Mesothelial cell of epicardium (in vitro differentiated cells): Measurements from ENCODE around the gene TENT5C. TPM values are rescaled to one million over a fixed set of nuclear protein-coding genes. Genes with fewer than 3 reads are reported as not detected.

Experiments
- DNase-seq, 2 experiments: peaks; one replicate each; pipeline ENCODE4 v3.0.0; 2021; ENCODE audit warnings: low spot score in 2 of 2; ENCODE audit not compliant: unreplicated experiment in 2 of 2
- H3K27ac Mint-ChIP-seq: 2 replicates; pipeline ENCODE4 v1.8.0; 2021; ENCODE audit warnings: mixed read lengths
- H3K27me3 Mint-ChIP-seq: 2 replicates; pipeline ENCODE4 v1.8.0; 2021; ENCODE audit warnings: low read depth, mixed read lengths
- H3K36me3 Mint-ChIP-seq: 2 replicates; pipeline ENCODE4 v1.8.0; 2021; ENCODE audit warnings: mixed read lengths
- H3K4me1 Mint-ChIP-seq: 2 replicates; pipeline ENCODE4 v1.8.0; 2021; ENCODE audit warnings: mixed read lengths
- H3K4me3 Mint-ChIP-seq: 2 replicates; pipeline ENCODE4 v1.8.0; 2021; ENCODE audit warnings: mild to moderate bottlenecking, moderate library complexity, mixed read lengths
- H3K9me3 Mint-ChIP-seq: 2 replicates; pipeline ENCODE4 v1.8.0; 2021; ENCODE audit warnings: mixed read lengths
- total RNA-seq: library from RNA; stranded (reverse); gene quantifications from 3 replicates; pipeline ENCODE4 v1.2.1, GENCODE V29; 2021
- TF ChIP-seq, protein P1 (sequence below): fragments of 200-600 bp; sonication (generic); IDR thresholded peaks from one replicate; pipeline ENCODE4 v1.5.0; 2021; ENCODE audit warnings: antibody characterized with exemption; ENCODE audit not compliant: unreplicated experiment

Gene TENT5C
- total RNA-seq, 1 donor from 2014 or later = 0.31 TPM

DNA sequence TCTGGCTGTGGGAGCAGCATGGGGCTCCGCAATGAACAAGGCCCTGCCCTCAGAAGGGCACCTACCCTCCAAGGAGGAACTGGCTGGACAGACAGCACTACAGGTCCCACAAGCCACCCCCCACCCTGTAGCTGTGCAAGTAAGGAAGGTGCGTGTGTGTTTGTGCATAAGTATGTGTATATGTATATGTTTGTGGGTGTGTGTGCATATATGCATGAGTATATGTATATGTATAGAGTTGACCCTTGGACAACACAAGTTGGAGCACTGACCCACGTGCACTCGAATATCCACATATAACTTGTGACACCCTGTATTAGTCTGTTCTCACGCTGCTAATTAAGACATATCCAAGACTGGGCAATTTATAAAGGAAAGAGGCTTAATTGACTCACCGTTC lies 22.6 kb upstream of the TENT5C start:
- H3K9me3 Mint-ChIP-seq = no peaks in the 10 kb centered on the region
- no peak for DNase-seq
- no peak overlapping the region for H3K27ac Mint-ChIP-seq
- no peaks in the 10 kb centered on the region for H3K36me3 Mint-ChIP-seq
- no peak overlapping the region for H3K4me3 Mint-ChIP-seq
- TF ChIP-seq, protein P1, sequence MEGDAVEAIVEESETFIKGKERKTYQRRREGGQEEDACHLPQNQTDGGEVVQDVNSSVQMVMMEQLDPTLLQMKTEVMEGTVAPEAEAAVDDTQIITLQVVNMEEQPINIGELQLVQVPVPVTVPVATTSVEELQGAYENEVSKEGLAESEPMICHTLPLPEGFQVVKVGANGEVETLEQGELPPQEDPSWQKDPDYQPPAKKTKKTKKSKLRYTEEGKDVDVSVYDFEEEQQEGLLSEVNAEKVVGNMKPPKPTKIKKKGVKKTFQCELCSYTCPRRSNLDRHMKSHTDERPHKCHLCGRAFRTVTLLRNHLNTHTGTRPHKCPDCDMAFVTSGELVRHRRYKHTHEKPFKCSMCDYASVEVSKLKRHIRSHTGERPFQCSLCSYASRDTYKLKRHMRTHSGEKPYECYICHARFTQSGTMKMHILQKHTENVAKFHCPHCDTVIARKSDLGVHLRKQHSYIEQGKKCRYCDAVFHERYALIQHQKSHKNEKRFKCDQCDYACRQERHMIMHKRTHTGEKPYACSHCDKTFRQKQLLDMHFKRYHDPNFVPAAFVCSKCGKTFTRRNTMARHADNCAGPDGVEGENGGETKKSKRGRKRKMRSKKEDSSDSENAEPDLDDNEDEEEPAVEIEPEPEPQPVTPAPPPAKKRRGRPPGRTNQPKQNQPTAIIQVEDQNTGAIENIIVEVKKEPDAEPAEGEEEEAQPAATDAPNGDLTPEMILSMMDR = no peak
- H3K4me1 Mint-ChIP-seq = no peaks in the 10 kb centered on the region
- H3K27me3 Mint-ChIP-seq = no peaks in the 10 kb centered on the region

DNA sequence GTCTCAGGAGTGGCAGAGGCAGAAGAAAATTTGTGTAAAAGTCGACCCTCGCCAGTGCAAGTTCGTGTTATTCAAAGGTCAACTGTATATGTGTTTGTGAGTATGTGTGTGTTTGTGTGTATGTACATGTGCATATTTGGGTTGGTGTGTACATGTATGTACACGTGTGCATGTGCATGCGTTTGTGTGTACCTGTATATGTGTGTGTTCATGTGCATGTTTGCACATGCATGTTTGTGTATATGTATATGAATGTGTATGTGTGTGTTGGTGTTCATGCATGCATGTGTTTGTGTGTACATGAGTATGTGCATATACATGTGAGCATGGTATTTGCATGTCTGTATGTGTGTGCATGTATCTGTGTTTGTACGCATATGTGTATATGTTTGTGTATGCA lies 21.7 kb upstream of the TENT5C start:
- Mint-ChIP-seq H3K9me3 (no peaks in the 10 kb centered on the region), H3K36me3 (no peaks in the 10 kb centered on the region), H3K4me3 (no peak overlapping the region), H3K27ac (no peak overlapping the region), H3K4me1 (no peaks in the 10 kb centered on the region), H3K27me3 (peaks cover 4% of the 10 kb centered on the region)
- DNase-seq = no peak
- TF ChIP-seq, protein P1 = no peak

DNA sequence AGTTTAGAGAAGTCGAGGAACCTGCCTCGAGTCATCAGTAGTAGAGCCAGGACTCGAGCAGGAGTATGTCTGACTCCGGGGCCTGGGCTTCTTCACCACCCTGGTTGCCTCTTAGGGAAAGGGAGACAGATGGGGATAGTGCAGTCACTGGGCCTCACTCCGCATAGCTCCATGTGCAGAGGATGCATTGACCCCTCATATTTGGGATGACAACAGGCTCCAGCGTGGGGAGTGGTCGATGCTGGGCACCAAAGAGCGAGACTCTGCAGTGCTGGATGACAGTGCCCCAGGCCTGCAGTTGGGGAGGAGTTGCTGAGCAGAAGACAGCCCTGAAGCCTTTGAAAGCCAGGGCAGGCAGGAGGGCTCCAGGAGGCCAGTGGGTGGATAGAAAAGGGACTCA lies 20.8 kb upstream of the TENT5C start:
- TF ChIP-seq, protein P1 = no peak
- no peak overlapping the region for H3K27ac Mint-ChIP-seq
- H3K27me3 Mint-ChIP-seq = peaks cover 4% of the 10 kb centered on the region
- H3K4me3 Mint-ChIP-seq = no peak overlapping the region
- no peak for DNase-seq
- H3K9me3 Mint-ChIP-seq = no peaks in the 10 kb centered on the region
- no peaks in the 10 kb centered on the region for H3K36me3 Mint-ChIP-seq
- no peaks in the 10 kb centered on the region for H3K4me1 Mint-ChIP-seq

DNA sequence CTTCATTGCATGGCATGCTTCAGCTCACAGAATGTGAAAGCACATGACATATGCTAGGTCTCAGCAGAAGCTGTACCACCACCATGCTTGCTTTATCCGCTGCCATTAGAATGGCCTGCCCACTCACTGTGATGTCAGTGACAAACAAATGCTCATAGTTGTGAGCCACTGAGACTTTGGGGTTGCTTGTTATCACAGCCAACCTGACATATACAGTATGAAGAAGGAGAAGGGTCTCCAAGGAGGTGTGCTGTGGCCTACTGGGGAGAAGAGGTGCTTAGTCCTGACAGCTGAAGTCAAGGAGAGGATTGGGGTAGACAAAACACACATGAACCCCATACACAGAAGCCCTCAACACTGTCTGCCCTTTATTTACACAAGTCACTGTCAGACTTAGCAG lies 19.5 kb upstream of the TENT5C start:
- H3K4me1 Mint-ChIP-seq = no peaks in the 10 kb centered on the region
- no peak overlapping the region for H3K27ac Mint-ChIP-seq
- H3K4me3 Mint-ChIP-seq = no peak overlapping the region
- no peaks in the 10 kb centered on the region for H3K36me3 Mint-ChIP-seq
- DNase-seq = no peak
- TF ChIP-seq, protein P1 = no peak
- no peaks in the 10 kb centered on the region for H3K9me3 Mint-ChIP-seq
- H3K27me3 Mint-ChIP-seq = peaks cover 8% of the 10 kb centered on the region

DNA sequence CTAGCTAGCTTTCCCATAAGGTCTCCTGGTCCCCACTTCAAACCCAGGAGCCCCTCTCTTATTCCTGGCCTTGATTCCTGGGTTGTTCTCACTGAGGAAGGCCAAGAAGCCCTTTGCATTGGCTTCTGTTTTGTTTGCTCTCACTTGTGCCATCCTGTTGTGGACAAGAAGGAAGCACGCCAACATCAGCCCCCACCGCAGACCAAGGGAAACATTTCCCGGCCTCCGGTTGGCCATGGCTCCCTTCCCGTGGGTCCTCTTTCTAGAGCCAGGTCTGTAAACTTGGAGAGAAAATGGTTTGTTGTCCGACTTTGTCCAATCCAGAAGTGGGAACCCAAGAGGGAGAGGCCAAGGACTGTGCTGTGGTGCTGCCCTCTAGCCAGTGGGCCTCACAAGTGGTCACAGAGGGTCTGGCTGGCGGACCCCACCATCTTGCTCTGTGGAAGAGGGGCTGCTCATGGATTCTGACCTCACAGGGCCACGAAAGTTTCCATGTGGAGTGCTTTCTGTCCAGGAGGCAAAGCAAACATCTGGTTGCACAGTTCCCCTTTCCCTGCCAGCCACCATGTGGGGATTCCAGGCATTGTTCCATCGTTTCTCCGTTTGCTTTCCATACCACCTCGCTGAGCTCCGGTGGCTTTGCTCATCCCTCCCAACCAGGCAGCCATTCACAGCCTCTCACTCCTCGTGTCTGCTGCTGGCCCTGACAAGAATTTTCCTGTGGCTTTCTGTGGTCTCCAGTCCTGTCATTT lies 18.9 kb upstream of the TENT5C start:
- TF ChIP-seq, protein P1 = no peak
- H3K36me3 Mint-ChIP-seq = no peaks in the 10 kb centered on the region
- H3K27ac Mint-ChIP-seq = no peak overlapping the region
- no peak overlapping the region for H3K4me3 Mint-ChIP-seq
- H3K9me3 Mint-ChIP-seq = no peaks in the 10 kb centered on the region
- no peaks in the 10 kb centered on the region for H3K4me1 Mint-ChIP-seq
- H3K27me3 Mint-ChIP-seq = peaks cover 8% of the 10 kb centered on the region
- no peak for DNase-seq
